ENCODE data around the gene GRIN2A. TPM values are rescaled to one million over a fixed set of nuclear protein-coding genes. Genes with fewer than 3 reads are reported as not detected.

GRIN2A gene
- total and polyA plus RNA-seq, 8 donors = 0.03 to 0.96 (median 0.26) TPM

DNA sequence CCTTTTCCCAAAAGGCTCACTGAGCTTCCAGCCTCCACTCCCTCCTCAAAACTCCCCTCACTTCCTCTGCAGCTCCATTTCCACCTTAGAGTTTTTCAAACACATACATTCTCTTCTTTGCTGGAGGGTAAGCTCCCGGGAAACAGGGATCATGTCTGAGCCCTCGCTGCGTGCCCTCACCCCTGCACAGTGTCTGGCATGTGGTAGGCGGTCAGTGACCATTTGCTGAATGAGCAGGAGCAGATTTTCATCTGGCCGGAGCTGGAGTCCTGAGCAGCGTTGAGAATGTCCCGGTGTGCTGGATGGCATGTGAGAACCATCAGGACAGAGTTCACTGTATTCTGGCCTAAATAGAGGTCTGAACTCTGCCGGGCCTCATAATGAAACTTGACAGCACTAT, 274.5 kb downstream of the GRIN2A start:
- ATAC-seq = no peak
- H3K36me3 ChIP-seq = no peaks in the 10 kb centered on the region
- TF ChIP-seq, protein P1, sequence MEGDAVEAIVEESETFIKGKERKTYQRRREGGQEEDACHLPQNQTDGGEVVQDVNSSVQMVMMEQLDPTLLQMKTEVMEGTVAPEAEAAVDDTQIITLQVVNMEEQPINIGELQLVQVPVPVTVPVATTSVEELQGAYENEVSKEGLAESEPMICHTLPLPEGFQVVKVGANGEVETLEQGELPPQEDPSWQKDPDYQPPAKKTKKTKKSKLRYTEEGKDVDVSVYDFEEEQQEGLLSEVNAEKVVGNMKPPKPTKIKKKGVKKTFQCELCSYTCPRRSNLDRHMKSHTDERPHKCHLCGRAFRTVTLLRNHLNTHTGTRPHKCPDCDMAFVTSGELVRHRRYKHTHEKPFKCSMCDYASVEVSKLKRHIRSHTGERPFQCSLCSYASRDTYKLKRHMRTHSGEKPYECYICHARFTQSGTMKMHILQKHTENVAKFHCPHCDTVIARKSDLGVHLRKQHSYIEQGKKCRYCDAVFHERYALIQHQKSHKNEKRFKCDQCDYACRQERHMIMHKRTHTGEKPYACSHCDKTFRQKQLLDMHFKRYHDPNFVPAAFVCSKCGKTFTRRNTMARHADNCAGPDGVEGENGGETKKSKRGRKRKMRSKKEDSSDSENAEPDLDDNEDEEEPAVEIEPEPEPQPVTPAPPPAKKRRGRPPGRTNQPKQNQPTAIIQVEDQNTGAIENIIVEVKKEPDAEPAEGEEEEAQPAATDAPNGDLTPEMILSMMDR (IDR thresholded peaks at IDR 0.05) = no peak
- H3K4me1 ChIP-seq = no peaks in the 10 kb centered on the region
- intact Hi-C loops (cut with DNase I) = no loop called here
- no peaks in the 10 kb centered on the region for H3K9me3 ChIP-seq
- DNase-seq = no peak
- H3K27ac ChIP-seq = no peak overlapping the region
- H3K4me3 ChIP-seq = no peak overlapping the region
- H3K27me3 ChIP-seq = no peaks in the 10 kb centered on the region

DNA sequence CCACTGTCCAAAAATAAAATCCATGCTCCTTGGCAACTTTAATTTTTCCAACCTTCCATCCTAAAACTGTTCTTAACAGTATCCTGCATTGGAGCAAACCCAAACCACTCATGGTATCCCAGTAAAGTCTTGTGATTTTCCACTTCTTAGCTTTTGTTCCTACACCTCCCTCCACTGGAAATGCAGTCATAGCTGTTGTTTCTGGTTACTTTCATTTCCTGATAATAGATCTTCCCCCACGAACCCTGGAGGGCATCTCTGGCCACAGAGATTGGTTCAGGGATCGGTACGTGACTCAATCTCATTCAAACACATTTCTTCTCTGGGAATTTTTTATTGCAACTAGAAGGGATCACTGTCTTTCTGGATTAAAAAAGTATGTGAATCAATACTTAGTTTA, 276.0 kb downstream of the GRIN2A start:
- Histone ChIP-seq H3K4me1 (no peaks in the 10 kb centered on the region), H3K4me3 (no peak overlapping the region), H3K9me3 (no peaks in the 10 kb centered on the region), H3K36me3 (no peaks in the 10 kb centered on the region), H3K27ac (no peak overlapping the region), H3K27me3 (no peaks in the 10 kb centered on the region)
- intact Hi-C loops (cut with DNase I) = no loop called here
- ATAC-seq = no peak
- no peak for DNase-seq
- TF ChIP-seq, protein P1 (IDR thresholded peaks at IDR 0.05) = no peak

DNA sequence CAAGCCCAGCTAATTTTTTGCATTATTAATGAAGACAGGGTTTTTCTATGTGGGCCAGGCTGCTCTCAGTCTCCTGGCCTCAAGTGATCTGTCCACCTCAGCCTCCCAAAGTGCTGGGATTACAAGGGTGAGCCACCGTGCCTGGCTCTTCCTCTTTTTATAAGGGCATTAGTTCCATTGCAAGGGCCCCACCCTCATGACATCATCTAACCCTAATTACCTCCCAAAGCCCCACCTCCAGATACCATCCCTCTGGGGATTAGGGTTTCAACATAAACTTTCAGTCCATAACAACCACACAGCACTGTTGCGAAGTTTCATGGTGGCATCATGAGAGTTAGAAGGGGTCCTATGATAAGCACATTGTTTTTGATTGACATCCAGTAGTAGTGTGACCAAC, 277.7 kb downstream of the GRIN2A start:
- Histone ChIP-seq H3K27me3 (no peaks in the 10 kb centered on the region), H3K9me3 (no peaks in the 10 kb centered on the region), H3K4me1 (no peaks in the 10 kb centered on the region), H3K36me3 (no peaks in the 10 kb centered on the region), H3K4me3 (no peak overlapping the region), H3K27ac (no peak overlapping the region)
- no peak for DNase-seq
- ATAC-seq = no peak
- intact Hi-C loops (cut with DNase I) = no loop called here
- TF ChIP-seq, protein P1 (IDR thresholded peaks at IDR 0.05) = no peak

- DNase-seq (no peak), ATAC-seq (no peak)
- no peak overlapping the region for H3K27ac ChIP-seq
- no peaks in the 10 kb centered on the region for H3K4me1 ChIP-seq
- intact Hi-C loops (cut with DNase I) = no loop called here
- H3K9me3 ChIP-seq = no peaks in the 10 kb centered on the region
- TF ChIP-seq, protein P1 (IDR thresholded peaks at IDR 0.05) = no peak
- H3K36me3 ChIP-seq = no peaks in the 10 kb centered on the region
- H3K27me3 ChIP-seq = no peaks in the 10 kb centered on the region
- H3K4me3 ChIP-seq = no peak overlapping the region
These were observed 281.7 kb downstream of the GRIN2A start for GRCh38 chr16:9900576-9900975.

GRCh38 chr16:9898555-9898954, 283.7 kb downstream of the GRIN2A start:
- intact Hi-C loops (cut with DNase I) = no loop called here
- TF ChIP-seq, protein P1 (IDR thresholded peaks at IDR 0.05) = no peak
- H3K36me3 ChIP-seq = no peaks in the 10 kb centered on the region
- ATAC-seq (no peak), DNase-seq (no peak)
- H3K4me1 ChIP-seq = no peaks in the 10 kb centered on the region
- H3K27ac ChIP-seq = no peak overlapping the region
- H3K9me3 ChIP-seq = no peaks in the 10 kb centered on the region
- no peaks in the 10 kb centered on the region for H3K27me3 ChIP-seq
- H3K4me3 ChIP-seq = no peak overlapping the region

All from left lung (tissue), 10 donors.